ENCODE data around the gene PHF21A. TPM values are rescaled to one million over a fixed set of nuclear protein-coding genes. Genes with fewer than 3 reads are reported as not detected.

PHF21A gene
- total and polyA plus RNA-seq, 10 of the 15 experiments (the other 5 are each of a cell fraction or from before 2014, with no cell fraction given) = 2.6 to 37.2 (median 16.0) TPM

- no peak for FAIRE-seq
- H3K36me3 ChIP-seq (ENCODE audit: control insufficient read depth in 2 of 2, insufficient read depth in 2 of 2, low read length in 1 of 2) = no peaks in the 10 kb centered on the region
- no peak overlapping the region for H2AFZ ChIP-seq (ENCODE audit: control insufficient read depth, low read depth, low read length)
- H3K9ac ChIP-seq (ENCODE audit: control insufficient read depth, insufficient read depth, low read length) = no peak overlapping the region
- no peak overlapping the region for H3K4me2 ChIP-seq (ENCODE audit: control insufficient read depth, insufficient read depth)
- TF ChIP-seq MEF2A (IDR thresholded peaks at IDR 0.05; ENCODE audit: insufficient read depth, low read depth, low read length) (no peak), SP1 (IDR thresholded peaks at IDR 0.05; ENCODE audit: low read depth, low read length) (no peak), MTA3 (IDR thresholded peaks at IDR 0.05; ENCODE audit: borderline replicate concordance, low read length) (no peak), USF2 (IDR thresholded peaks at IDR 0.05; ENCODE audit: borderline replicate concordance, low read depth, low read length) (no peak), EED (IDR thresholded peaks at IDR 0.05; ENCODE audit: low read depth) (no peak)
- intact Hi-C loops (cut with micrococcal nuclease; ENCODE audit: unreplicated experiment) = no loop called here
- no peaks in the 10 kb centered on the region for H3K9me3 ChIP-seq (replicated peaks; ENCODE audit: control insufficient read depth, insufficient read depth, low read length)
- peaks cover 24% of the 10 kb centered on the region for H3K79me2 ChIP-seq (ENCODE audit: control insufficient read depth, insufficient read depth, low read length)
- H4K20me1 ChIP-seq (ENCODE audit: control insufficient read depth, insufficient read depth) = no peaks in the 10 kb centered on the region
- ChIA-PET RAD21 (ENCODE audit: unreplicated experiment) (interaction anchor here (1.8 to 3.0 kb wide), 2 partner anchors 11 to 14 kb away, joined by 4 to 23 read pairs; no protein-coding TSS in a partner anchor), SMC1A (ENCODE audit: uncharacterized antibody, unreplicated experiment) (interaction anchor here (0.6 to 6.9 kb wide), 6 partner anchors 10 to 318 kb away, joined by 3 to 137 read pairs (median 4); no protein-coding TSS in a partner anchor), CTCF (interaction anchor here (0.6 to 9.4 kb wide), 10 partner anchors 10 to 203 kb away, joined by 3 to 133 read pairs (median 4); no protein-coding TSS in a partner anchor), POLR2A (interaction anchor here (0.7 to 9.4 kb wide), 3 partner anchors 10 to 243 kb away, joined by 3 to 96 read pairs (median 3); no protein-coding TSS in a partner anchor)
- H3K4me1 ChIP-seq (ENCODE audit: control insufficient read depth, insufficient read depth, low read length) = peaks cover 3% of the 10 kb centered on the region; the same call in 1 of the 2 replicates
- in situ Hi-C loops (cut with MboI) = no loop called here
- no peaks in the 10 kb centered on the region for H3K27me3 ChIP-seq (replicated peaks in 1 of 2; ENCODE audit: control insufficient read depth in 2 of 2, insufficient read depth in 2 of 2, low read length in 1 of 2)
- 55% methylated on average over 6 of the region's 6 CpGs for WGBS (ENCODE audit: insufficient coverage, insufficient replicate concordance, low lambda C conversion rate, missing lambda C conversion rate)
- H3K4me3 ChIP-seq = no peak overlapping the region
- no TSS peak for BruUV-seq (replicated peaks)
- DNase-seq (ENCODE audit: low read depth, low spot score) = no peak
- ATAC-seq = no peak
- no peak overlapping the region for H3K27ac ChIP-seq (ENCODE audit: control insufficient read depth, insufficient read depth)
Observed at GRCh38 chr11:46105134-46105628, 16.1 kb downstream of the PHF21A start.

GRCh38 chr11:46102843-46103242 lies 18.4 kb downstream of the PHF21A start:
- SMC1A ChIA-PET (ENCODE audit: uncharacterized antibody, unreplicated experiment) = interaction anchor here (0.9 to 6.9 kb wide), 6 partner anchors 10 to 207 kb away, joined by 3 to 137 read pairs (median 4); partner anchors contain the start of gene PHF21A
- RAD21 ChIA-PET (ENCODE audit: unreplicated experiment) = interaction anchor here (1.0 to 5.4 kb wide), 4 partner anchors 9 to 16 kb away, joined by 3 to 64 read pairs (median 14); no protein-coding TSS in a partner anchor
- H3K27me3 ChIP-seq (replicated peaks in 1 of 2; ENCODE audit: control insufficient read depth in 2 of 2, insufficient read depth in 2 of 2, low read length in 1 of 2) = no peaks in the 10 kb centered on the region
- H3K79me2 ChIP-seq (ENCODE audit: control insufficient read depth, insufficient read depth, low read length) = peaks cover 40% of the 10 kb centered on the region
- H3K4me2 ChIP-seq (ENCODE audit: control insufficient read depth, insufficient read depth) = no peak overlapping the region
- no TSS peak for BruUV-seq (replicated peaks)
- no peak for FAIRE-seq
- H3K27ac ChIP-seq (ENCODE audit: control insufficient read depth, insufficient read depth) = no peak overlapping the region
- WGBS (ENCODE audit: insufficient coverage, insufficient replicate concordance, low lambda C conversion rate, missing lambda C conversion rate) = 93% methylated on average over 6 of the region's 6 CpGs
- H3K4me1 ChIP-seq (ENCODE audit: control insufficient read depth, insufficient read depth, low read length) = peaks cover 6% of the 10 kb centered on the region; the same call in 1 of the 2 replicates
- no peak overlapping the region for H3K9ac ChIP-seq (ENCODE audit: control insufficient read depth, insufficient read depth, low read length)
- no peaks in the 10 kb centered on the region for H3K9me3 ChIP-seq (replicated peaks; ENCODE audit: control insufficient read depth, insufficient read depth, low read length)
- CTCF ChIA-PET = interaction anchor here (0.6 to 9.4 kb wide), 5 partner anchors 13 to 161 kb away, joined by 3 to 133 read pairs (median 4); no protein-coding TSS in a partner anchor
- H3K4me3 ChIP-seq = no peak overlapping the region
- no peak for ATAC-seq
- intact Hi-C loops (cut with micrococcal nuclease; ENCODE audit: unreplicated experiment) = no loop called here
- in situ Hi-C loops (cut with MboI) = no loop called here
- no peak for DNase-seq (ENCODE audit: low read depth, low spot score)
- H4K20me1 ChIP-seq (ENCODE audit: control insufficient read depth, insufficient read depth) = no peaks in the 10 kb centered on the region
- POLR2A ChIA-PET = interaction anchor here (0.8 to 9.4 kb wide), 3 partner anchors 13 to 21 kb away, joined by 3 to 96 read pairs (median 9); partner anchors contain the start of gene PHF21A
- H3K36me3 ChIP-seq (ENCODE audit: control insufficient read depth in 2 of 2, insufficient read depth in 2 of 2, low read length in 1 of 2) = no peaks in the 10 kb centered on the region
- no peak overlapping the region for H2AFZ ChIP-seq (ENCODE audit: control insufficient read depth, low read depth, low read length)
- TF ChIP-seq PAX8 (IDR thresholded peaks at IDR 0.05) (no peak), KAT2A (conservative IDR thresholded peaks at IDR 0.05; ENCODE audit: control insufficient read depth, low read depth, low read length) (no peak), DPF2 (IDR thresholded peaks at IDR 0.05) (no peak), TAF1 (IDR thresholded peaks at IDR 0.05; ENCODE audit: borderline replicate concordance, low read depth, low read length) (no peak), IKZF1 (conservative IDR thresholded peaks at IDR 0.05) (no peak), CHD4 (IDR thresholded peaks at IDR 0.05) (no peak), ATF7 (IDR thresholded peaks at IDR 0.05; ENCODE audit: low read depth) (no peak), E2F8 (IDR thresholded peaks at IDR 0.05; ENCODE audit: low read depth, partially characterized antibody) (no peak), NFXL1 (IDR thresholded peaks at IDR 0.05; ENCODE audit: borderline replicate concordance) (no peak)

All from GM12878 (cell line).